Activated CD8-positive, alpha-beta memory T cell treated with anti-CD3 and anti-CD28 coated beads, Interleukin-2, amount 10 ng/mL, durations not matched to agents 7 days and 5 days (primary cell): ENCODE results near the gene MAK. TPM values are rescaled to one million over a fixed set of nuclear protein-coding genes. Genes with fewer than 3 reads are reported as not detected.
"Not testable (repeated sequence)": the region's sequence is repeated elsewhere in the genome, so short reads cannot be mapped to it uniquely, and the experiment has no call there.

Experiments
- ATAC-seq: fragments of 150-1000 bp; cut with Tn5 transposase; one replicate; pipeline ENCODE4 v1.10.0; 2021; ENCODE audit warnings: moderate library complexity
- CTCF ChIA-PET: fragments of 350-600 bp; sonication (Branson Sonifier 250); formaldehyde crosslinking; loops from one replicate; lab custom pipeline; 2021; ENCODE audit warnings: antibody characterized with exemption; lab: Charles Lee
- DNase-seq: peaks from one replicate; pipeline ENCODE4 v3.0.0-alpha.2; 2020
- H3K27ac Mint-ChIP-seq: one replicate; pipeline ENCODE4 v1.8.0; 2021; ENCODE audit warnings: mild to moderate bottlenecking, mixed read lengths
- H3K27me3 Mint-ChIP-seq: one replicate; pipeline ENCODE4 v1.8.0; 2021; ENCODE audit warnings: mixed read lengths
- H3K36me3 Mint-ChIP-seq: one replicate; pipeline ENCODE4 v1.8.0; 2021; ENCODE audit warnings: mild to moderate bottlenecking, mixed read lengths
- H3K4me1 Mint-ChIP-seq: one replicate; pipeline ENCODE4 v1.8.0; 2021; ENCODE audit warnings: mixed read lengths
- H3K4me3 Mint-ChIP-seq: one replicate; pipeline ENCODE4 v1.8.0; 2021; ENCODE audit warnings: mild to moderate bottlenecking, moderate library complexity, mixed read lengths
- H3K9me3 Mint-ChIP-seq: one replicate; pipeline ENCODE4 v1.8.0; 2022; ENCODE audit warnings: low read depth, mixed read lengths
- total RNA-seq, 2 experiments: library from RNA; stranded (reverse); gene quantifications; one replicate each; pipeline ENCODE4 v1.2.3, GENCODE V29; 2021

The MAK gene
- total RNA-seq, 2 experiments from 2014 or later: 0.26 to 0.82 TPM

GRCh38 chr6:10873374-10873773 lies 35.0 kb upstream of the MAK start:
- H3K9me3 Mint-ChIP-seq: no peaks in the 10 kb centered on the region
- H3K27me3 Mint-ChIP-seq: peaks cover 13% of the 10 kb centered on the region
- ATAC-seq (no peak), DNase-seq (no peak)
- H3K4me1 Mint-ChIP-seq: no peaks in the 10 kb centered on the region
- no peak overlapping the region for H3K4me3 Mint-ChIP-seq
- CTCF ChIA-PET: interaction anchor here (0.8 kb wide), 1 partner anchor 81 kb away, joined by 3 read pairs; no protein-coding TSS in a partner anchor
- H3K27ac Mint-ChIP-seq: no peak overlapping the region
- H3K36me3 Mint-ChIP-seq: no peaks in the 10 kb centered on the region

GRCh38 chr6:10867952-10868351 lies 29.6 kb upstream of the MAK start:
- CTCF ChIA-PET: no interaction called here
- DNase-seq: no peak
- H3K27ac Mint-ChIP-seq: no peak overlapping the region
- no peaks in the 10 kb centered on the region for H3K36me3 Mint-ChIP-seq
- ATAC-seq: no peak
- H3K9me3 Mint-ChIP-seq: no peaks in the 10 kb centered on the region
- no peak overlapping the region for H3K4me3 Mint-ChIP-seq
- H3K27me3 Mint-ChIP-seq: peaks cover 2% of the 10 kb centered on the region
- no peaks in the 10 kb centered on the region for H3K4me1 Mint-ChIP-seq

- H3K4me1 Mint-ChIP-seq, ATAC-seq, H3K36me3 Mint-ChIP-seq, H3K27me3 Mint-ChIP-seq, H3K27ac Mint-ChIP-seq, DNase-seq, H3K9me3 Mint-ChIP-seq, H3K4me3 Mint-ChIP-seq: not testable (repeated sequence)
- CTCF ChIA-PET: interaction anchor here (1.3 kb wide), 1 partner anchor 9 kb away, joined by 3 read pairs; no protein-coding TSS in a partner anchor
These were observed 28.4 kb upstream of the MAK start for GRCh38 chr6:10866709-10867108.

- not testable (repeated sequence) for H3K9me3 Mint-ChIP-seq, H3K27me3 Mint-ChIP-seq, H3K27ac Mint-ChIP-seq, ATAC-seq, DNase-seq, H3K4me1 Mint-ChIP-seq, H3K4me3 Mint-ChIP-seq, H3K36me3 Mint-ChIP-seq
- CTCF ChIA-PET: interaction anchor here (0.7 kb wide), 1 partner anchor 1880 kb away, joined by 3 read pairs; no protein-coding TSS in a partner anchor
These were observed 24.7 kb upstream of the MAK start for GRCh38 chr6:10863031-10863430.

GRCh38 chr6:10862361-10862760 lies 24.0 kb upstream of the MAK start:
- no peak overlapping the region for H3K4me3 Mint-ChIP-seq
- H3K27me3 Mint-ChIP-seq: no peaks in the 10 kb centered on the region
- DNase-seq: no peak
- H3K27ac Mint-ChIP-seq: no peak overlapping the region
- no peaks in the 10 kb centered on the region for H3K9me3 Mint-ChIP-seq
- CTCF ChIA-PET: no interaction called here
- no peaks in the 10 kb centered on the region for H3K4me1 Mint-ChIP-seq
- ATAC-seq: no peak
- no peaks in the 10 kb centered on the region for H3K36me3 Mint-ChIP-seq

GRCh38 chr6:10861086-10861485 lies 22.7 kb upstream of the MAK start:
- H3K27me3 Mint-ChIP-seq: no peaks in the 10 kb centered on the region
- CTCF ChIA-PET: no interaction called here
- H3K27ac Mint-ChIP-seq: no peak overlapping the region
- no peaks in the 10 kb centered on the region for H3K4me1 Mint-ChIP-seq
- no peaks in the 10 kb centered on the region for H3K9me3 Mint-ChIP-seq
- no peak overlapping the region for H3K4me3 Mint-ChIP-seq
- DNase-seq: no peak
- H3K36me3 Mint-ChIP-seq: no peaks in the 10 kb centered on the region
- ATAC-seq: no peak

GRCh38 chr6:10857259-10857658 lies 18.9 kb upstream of the MAK start:
- no peak for DNase-seq
- Mint-ChIP-seq H3K36me3 (peaks cover 4% of the 10 kb centered on the region), H3K4me1 (no peaks in the 10 kb centered on the region), H3K4me3 (no peak overlapping the region), H3K27me3 (peaks cover 10% of the 10 kb centered on the region), H3K9me3 (peaks cover 10% of the 10 kb centered on the region), H3K27ac (no peak overlapping the region)
- ATAC-seq: no peak
- CTCF ChIA-PET: no interaction called here

GRCh38 chr6:10854922-10855632 lies 16.7 kb upstream of the MAK start:
- Mint-ChIP-seq H3K4me1 (no peaks in the 10 kb centered on the region), H3K4me3 (no peak overlapping the region), H3K36me3 (peaks cover 4% of the 10 kb centered on the region), H3K27ac (no peak overlapping the region), H3K9me3 (peaks cover 10% of the 10 kb centered on the region), H3K27me3 (peaks cover 10% of the 10 kb centered on the region)
- ATAC-seq (no peak), DNase-seq (no peak)
- CTCF ChIA-PET: no interaction called here

GRCh38 chr6:10853849-10854300 lies 15.5 kb upstream of the MAK start:
- DNase-seq, H3K36me3 Mint-ChIP-seq, H3K9me3 Mint-ChIP-seq, H3K4me3 Mint-ChIP-seq, CTCF ChIA-PET, H3K4me1 Mint-ChIP-seq, H3K27ac Mint-ChIP-seq, ATAC-seq: not testable (repeated sequence)
- peaks cover 10% of the 10 kb centered on the region for H3K27me3 Mint-ChIP-seq

- Mint-ChIP-seq H3K27me3 (peaks cover 10% of the 10 kb centered on the region), H3K36me3 (peaks cover 4% of the 10 kb centered on the region), H3K4me3 (no peak overlapping the region), H3K9me3 (peaks cover 10% of the 10 kb centered on the region), H3K4me1 (no peaks in the 10 kb centered on the region), H3K27ac (no peak overlapping the region)
- DNase-seq (no peak), ATAC-seq (no peak)
- CTCF ChIA-PET: interaction anchor here (1.3 kb wide), 1 partner anchor 102 kb away, joined by 4 read pairs; no protein-coding TSS in a partner anchor
These were observed 14.1 kb upstream of the MAK start for GRCh38 chr6:10852361-10852960.

- Mint-ChIP-seq H3K36me3 (peaks cover 4% of the 10 kb centered on the region), H3K4me3 (no peak overlapping the region), H3K4me1 (no peaks in the 10 kb centered on the region), H3K27me3 (peaks cover 10% of the 10 kb centered on the region), H3K9me3 (peaks cover 10% of the 10 kb centered on the region), H3K27ac (no peak overlapping the region)
- ATAC-seq: no peak
- CTCF ChIA-PET: interaction anchor here (0.6 kb wide), 1 partner anchor 298 kb away, joined by 3 read pairs; no protein-coding TSS in a partner anchor
- no peak for DNase-seq
These were observed 12.4 kb upstream of the MAK start for GRCh38 chr6:10850728-10851127.

GRCh38 chr6:10849901-10850300 lies 11.6 kb upstream of the MAK start:
- Mint-ChIP-seq H3K27me3 (peaks cover 10% of the 10 kb centered on the region), H3K9me3 (peaks cover 7% of the 10 kb centered on the region), H3K27ac (no peak overlapping the region), H3K36me3 (peaks cover 4% of the 10 kb centered on the region), H3K4me1 (no peaks in the 10 kb centered on the region), H3K4me3 (no peak overlapping the region)
- CTCF ChIA-PET: interaction anchor here (0.6 kb wide), 1 partner anchor 299 kb away, joined by 3 read pairs; no protein-coding TSS in a partner anchor
- ATAC-seq (no peak), DNase-seq (no peak)

- CTCF ChIA-PET: interaction anchor here (1.6 kb wide), 1 partner anchor 648 kb away, joined by 4 read pairs; no protein-coding TSS in a partner anchor
- H3K27me3 Mint-ChIP-seq: no peaks in the 10 kb centered on the region
These were observed 9.3 kb upstream of the MAK start for GRCh38 chr6:10847684-10848083.

GRCh38 chr6:10843554-10843953 lies 5.2 kb upstream of the MAK start:
- Mint-ChIP-seq H3K27me3 (peaks cover 9% of the 10 kb centered on the region), H3K9me3 (peaks cover 12% of the 10 kb centered on the region), H3K27ac (no peak overlapping the region), H3K4me3 (no peak overlapping the region), H3K36me3 (peaks cover 13% of the 10 kb centered on the region), H3K4me1 (peaks cover 19% of the 10 kb centered on the region)
- ATAC-seq: no peak
- CTCF ChIA-PET: no interaction called here
- no peak for DNase-seq

More at GRCh38 chr6:10847684-10848083, 9.3 kb upstream of the MAK start:
- peaks cover 4% of the 10 kb centered on the region for H3K36me3 Mint-ChIP-seq
- peaks cover 3% of the 10 kb centered on the region for H3K9me3 Mint-ChIP-seq
- DNase-seq (no peak), ATAC-seq (no peak)
- H3K4me1 Mint-ChIP-seq: no peaks in the 10 kb centered on the region
- no peak overlapping the region for H3K4me3 Mint-ChIP-seq
- H3K27ac Mint-ChIP-seq: no peak overlapping the region
